ELR (cell line): Measurements from ENCODE around the gene HLCS.

Experiments used
- DNase-seq: peaks from one replicate; pipeline ENCODE4 v3.0.0-alpha.2; 2015; ENCODE audit warnings: low read depth

The HLCS gene

GRCh38 chr21:36776981-36777617 lies 189.4 kb downstream of the HLCS start:
- no peak for DNase-seq

DNA sequence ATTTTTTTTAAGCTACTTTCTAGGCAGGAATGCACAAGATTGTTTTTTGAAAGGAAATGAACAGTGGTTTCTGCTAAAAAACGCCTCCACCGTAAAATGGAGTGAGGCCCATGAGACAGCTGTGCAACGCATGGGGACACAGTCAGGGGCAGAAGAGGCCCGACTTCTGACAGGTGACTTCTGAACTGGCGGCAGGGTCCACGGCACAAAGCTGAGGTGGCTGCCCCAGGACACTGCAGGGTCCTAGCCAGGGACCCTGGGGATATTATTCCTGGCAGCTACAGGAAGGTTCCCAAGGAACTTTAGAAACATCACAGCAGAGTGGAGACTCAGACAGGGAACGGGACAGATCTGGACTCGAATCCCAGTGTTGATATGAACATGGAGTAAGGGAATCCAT lies 192.5 kb downstream of the HLCS start:
- DNase-seq, result no peak

DNA sequence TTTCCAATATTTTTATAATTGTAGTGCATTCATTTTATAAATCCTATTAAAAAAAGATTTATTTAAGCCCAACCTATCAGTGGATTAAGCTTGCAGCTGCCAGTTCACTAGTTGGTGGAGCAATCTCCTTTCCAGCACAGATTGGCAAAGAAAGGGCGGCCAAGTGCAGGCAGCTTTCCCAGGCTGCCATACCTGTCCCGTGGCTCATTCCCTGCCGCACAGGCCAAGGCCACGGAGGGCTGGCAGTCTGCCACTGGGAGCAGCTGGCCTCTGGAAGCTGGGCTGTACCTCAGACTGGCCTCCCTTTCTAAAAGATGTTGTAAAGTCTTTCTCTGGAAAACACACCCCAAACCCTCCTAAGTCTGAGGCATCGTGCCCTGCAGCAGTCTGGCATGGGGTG lies 193.4 kb downstream of the HLCS start:
- peak; percentile 41 for DNase-seq

DNA sequence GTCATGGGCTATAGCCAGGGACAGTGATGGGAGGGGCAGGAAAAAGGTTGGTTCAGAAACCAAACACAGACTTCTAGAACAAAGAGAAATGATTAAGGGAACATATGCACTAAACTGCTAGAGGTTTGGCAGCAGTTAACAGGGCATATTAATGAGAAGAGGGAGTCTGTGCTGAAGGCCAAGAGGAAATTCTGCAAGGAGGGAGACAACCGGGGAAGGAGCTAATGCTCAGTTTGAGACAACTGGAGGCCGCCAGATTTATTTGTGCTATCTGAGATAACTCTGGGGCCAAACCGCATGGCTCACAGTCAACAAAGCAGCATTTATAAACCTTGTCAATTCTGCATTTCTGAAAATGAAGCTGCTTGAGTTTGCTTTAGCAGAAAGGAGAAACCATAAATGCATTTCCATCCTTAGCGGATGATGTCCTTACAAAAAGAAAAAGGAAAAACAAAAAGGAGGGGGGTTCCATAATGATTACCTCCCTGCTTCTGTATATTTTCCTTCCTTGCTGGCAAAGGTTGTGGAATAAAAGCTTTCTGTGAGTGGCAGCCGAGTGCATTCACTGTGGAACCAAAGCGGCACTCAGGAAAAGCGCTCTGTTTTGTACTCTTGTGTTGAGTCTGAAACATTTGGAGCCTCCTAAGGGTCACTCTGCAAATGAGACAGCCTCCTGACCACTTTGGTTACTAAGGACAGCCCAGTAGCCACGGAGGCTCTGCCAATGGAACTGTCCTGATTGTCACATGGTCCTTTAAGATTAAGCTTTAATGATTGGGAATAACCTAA lies 197.2 kb downstream of the HLCS start:
- DNase-seq, result no peak

DNA sequence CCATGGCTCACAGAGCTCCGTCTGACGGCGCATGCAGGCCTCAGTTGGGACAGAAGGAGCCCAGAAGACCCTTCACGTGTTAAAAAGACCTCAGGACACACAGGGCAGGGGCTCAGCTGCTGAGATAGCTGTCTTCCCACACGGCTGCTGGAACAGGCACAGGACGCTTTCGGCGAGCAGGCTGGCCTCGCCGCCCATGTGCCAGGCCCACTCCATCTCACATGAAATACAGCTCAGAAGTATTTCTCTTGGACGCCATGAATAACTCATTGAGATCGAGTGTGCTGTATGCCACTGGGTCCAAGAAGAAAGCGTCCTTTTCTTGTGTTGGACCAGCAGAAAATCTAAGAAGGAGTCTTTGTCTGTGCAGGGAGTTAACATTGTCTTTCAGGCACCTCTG lies 198.0 kb downstream of the HLCS start:
- no peak for DNase-seq

DNA sequence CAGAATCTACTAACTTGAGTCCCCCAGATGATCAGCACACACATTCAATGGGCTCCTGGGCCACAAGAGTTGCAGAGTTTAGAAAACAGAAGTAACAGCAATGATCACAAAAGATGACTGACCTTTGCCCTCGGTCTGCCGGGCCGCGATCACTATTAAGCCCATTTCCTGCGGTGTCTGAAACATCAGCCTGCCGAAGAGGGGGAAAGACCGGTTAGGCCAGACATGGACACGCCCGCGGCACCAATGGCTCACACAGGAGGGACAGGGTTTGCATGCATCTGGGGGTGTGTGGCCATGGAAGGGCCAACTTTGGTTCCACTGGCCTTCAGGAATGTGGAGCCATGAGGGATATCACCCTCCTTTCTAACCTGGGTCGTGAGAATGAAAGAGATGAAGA lies 199.4 kb downstream of the HLCS start:
- no peak for DNase-seq

GRCh38 chr21:36766511-36766910 lies 200.0 kb downstream of the HLCS start:
- DNase-seq, result no peak

DNA sequence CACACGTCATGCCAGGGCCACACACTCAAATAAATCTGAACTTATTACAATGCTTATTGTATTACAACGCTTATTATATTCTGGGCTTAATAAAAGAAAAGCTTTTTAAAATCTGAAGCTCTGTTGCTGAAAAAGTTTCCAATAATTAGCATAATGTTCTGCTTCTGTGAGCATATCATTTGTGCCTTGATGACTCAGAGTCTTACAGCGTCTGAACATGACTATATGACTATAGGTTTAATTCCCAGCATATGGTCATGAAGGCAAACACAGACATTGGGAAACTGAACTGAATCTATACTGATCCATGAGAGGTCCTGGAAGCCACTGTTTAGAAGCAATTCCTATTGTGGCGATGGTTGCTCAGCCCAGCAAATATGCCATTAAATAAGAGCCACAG lies 201.2 kb downstream of the HLCS start:
- DNase-seq, result peak; percentile 37

- no peak for DNase-seq
Measured at GRCh38 chr21:36763305-36763704, 203.2 kb downstream of the HLCS start.

- no peak for DNase-seq
Measured at GRCh38 chr21:36762642-36763041, 203.8 kb downstream of the HLCS start.

GRCh38 chr21:36761685-36762084 lies 204.8 kb downstream of the HLCS start:
- DNase-seq, result no peak

- no peak for DNase-seq
Measured at GRCh38 chr21:36759348-36760083, 207.0 kb downstream of the HLCS start.

- DNase-seq, result no peak
Measured at GRCh38 chr21:36757196-36757595, 209.3 kb downstream of the HLCS start.

DNA sequence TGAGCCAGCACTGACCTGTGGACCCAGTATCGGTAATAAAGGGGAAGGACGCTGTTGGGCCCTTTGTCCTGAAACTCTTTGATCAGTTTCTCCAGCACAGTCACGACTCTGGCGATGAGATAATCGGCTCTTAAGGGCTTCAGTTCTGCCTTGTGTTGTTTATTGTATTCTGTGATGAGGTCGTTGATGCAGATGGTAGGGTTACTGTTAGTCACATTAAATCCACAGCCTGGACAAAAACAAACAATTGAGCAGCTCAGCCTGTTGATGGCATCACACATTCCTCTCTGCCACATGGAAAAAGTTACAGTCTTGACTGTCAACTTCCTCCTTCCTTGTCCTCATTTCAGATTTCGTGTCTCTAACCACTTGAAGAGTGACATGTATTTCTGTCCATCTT lies 209.9 kb downstream of the HLCS start:
- peak; percentile 47 for DNase-seq

DNA sequence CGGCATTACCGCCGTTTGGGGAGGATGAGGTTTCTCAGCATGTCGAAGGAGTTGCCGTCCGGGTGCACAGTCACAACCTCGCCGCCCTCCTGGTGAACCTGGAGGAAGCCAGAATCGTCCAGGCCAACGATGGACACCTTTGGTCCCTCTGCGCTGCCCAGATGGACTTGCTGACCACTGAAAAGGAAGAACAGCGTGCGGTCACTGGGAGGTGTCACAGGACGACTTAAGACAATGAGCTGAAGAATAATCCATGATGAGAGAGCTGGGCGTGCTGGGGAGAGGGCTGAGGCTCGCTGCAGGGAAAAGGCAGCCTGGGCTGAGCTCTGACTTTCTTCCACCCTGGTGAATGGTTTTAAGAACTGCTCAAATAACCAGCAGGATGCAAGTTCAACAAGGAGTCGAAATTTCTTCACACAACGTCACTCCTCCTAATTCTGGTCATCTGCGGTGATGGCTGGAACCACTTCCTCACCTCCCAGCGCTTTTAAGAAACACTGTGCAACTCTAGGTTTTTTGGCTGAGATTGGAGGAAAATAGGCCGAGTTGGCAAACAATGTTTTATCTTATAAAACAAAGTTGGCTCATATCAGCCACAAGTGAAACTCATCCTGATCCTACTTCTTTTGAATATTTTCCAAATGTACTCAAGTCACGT lies 212.1 kb downstream of the HLCS start:
- DNase-seq, result no peak

GRCh38 chr21:36753556-36753955 lies 212.9 kb downstream of the HLCS start:
- peak; percentile 70 for DNase-seq

DNA sequence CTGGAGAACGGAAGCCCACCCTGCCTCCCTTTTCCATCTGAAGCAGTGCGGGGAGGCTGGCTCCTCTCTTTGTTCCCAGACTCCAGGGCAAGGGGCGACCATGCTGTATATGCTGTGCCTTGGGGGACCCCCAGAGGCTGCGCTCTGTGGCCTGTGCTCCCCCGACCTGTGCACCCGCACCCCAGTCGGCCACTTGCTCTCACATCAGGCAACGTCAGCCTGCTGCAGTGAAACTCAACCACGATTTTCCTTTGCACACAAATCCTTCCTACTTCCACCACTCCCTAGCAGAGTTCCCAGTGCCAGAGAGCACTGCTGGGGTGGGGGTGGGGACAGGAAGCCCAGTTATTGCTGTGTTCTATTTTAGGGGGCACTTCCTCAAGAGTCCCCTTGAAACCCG lies 215.1 kb downstream of the HLCS start:
- DNase-seq, result no peak

- DNase-seq, result no peak
Measured at GRCh38 chr21:36750576-36750959, 215.9 kb downstream of the HLCS start.

GRCh38 chr21:36749935-36750575 lies 216.4 kb downstream of the HLCS start:
- DNase-seq, result no peak

DNA sequence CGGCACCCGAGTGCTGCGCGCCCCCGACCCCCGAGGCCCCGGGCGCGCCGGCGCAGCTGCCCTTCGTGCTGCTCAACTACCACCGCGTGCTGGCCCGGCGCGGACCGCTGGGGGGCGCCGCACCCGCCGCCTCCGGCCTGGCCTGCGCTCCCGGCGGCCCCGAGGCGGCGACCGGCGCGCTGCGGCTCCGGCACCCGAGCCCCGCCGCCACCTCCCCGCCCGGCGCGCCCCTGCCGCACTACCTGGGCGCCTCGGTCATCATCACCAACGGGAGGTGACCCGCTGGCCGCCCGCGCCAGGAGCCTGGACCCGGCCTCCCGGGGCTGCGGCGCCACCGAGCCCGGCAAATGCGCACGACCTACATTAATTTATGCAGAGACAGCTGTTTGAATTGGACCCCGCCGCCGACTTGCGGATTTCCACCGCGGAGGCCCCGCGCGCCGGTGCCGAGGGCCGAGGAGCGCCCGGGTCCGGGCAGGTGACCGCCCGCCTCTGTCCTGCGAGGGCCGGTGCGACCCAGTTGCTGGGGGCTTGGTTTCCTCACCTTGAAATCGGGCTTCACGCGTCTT lies 218.6 kb downstream of the HLCS start:
- DNase-seq, result peak; percentile 51

GRCh38 chr21:36747041-36747814 lies 219.2 kb downstream of the HLCS start:
- no peak for DNase-seq
